Measurements from ENCODE around the gene ZDBF2.
"Not testable (repeated sequence)": the region's sequence is repeated elsewhere in the genome, so short reads cannot be mapped to it uniquely, and the experiment has no call there.

ZDBF2 gene

GRCh38 chr2:206324869-206325268 lies 50.4 kb downstream of the ZDBF2 start:
- DNase-seq, result no peak

GRCh38 chr2:206328974-206329373 lies 54.5 kb downstream of the ZDBF2 start:
- DNase-seq, result no peak

- DNase-seq, result no peak
Measured at GRCh38 chr2:206336861-206337260, 62.4 kb downstream of the ZDBF2 start.

GRCh38 chr2:206337956-206338355 lies 63.5 kb downstream of the ZDBF2 start:
- DNase-seq, result no peak

GRCh38 chr2:206341396-206341795 lies 66.9 kb downstream of the ZDBF2 start:
- DNase-seq, result no peak

- DNase-seq, result no peak
Measured at GRCh38 chr2:206343144-206343543, 68.7 kb downstream of the ZDBF2 start.

- DNase-seq, result no peak
Measured at GRCh38 chr2:206343816-206344215, 69.4 kb downstream of the ZDBF2 start.

- no peak for DNase-seq
Measured at GRCh38 chr2:206345606-206346005, 71.1 kb downstream of the ZDBF2 start.

- DNase-seq, result no peak
Measured at GRCh38 chr2:206349375-206349774, 74.9 kb downstream of the ZDBF2 start.

GRCh38 chr2:206352571-206352970 lies 78.1 kb downstream of the ZDBF2 start:
- no peak for DNase-seq

- DNase-seq, result peak; percentile 17
Measured at GRCh38 chr2:206353685-206354084, 79.2 kb downstream of the ZDBF2 start.

GRCh38 chr2:206354129-206354528 lies 79.7 kb downstream of the ZDBF2 start:
- no peak for DNase-seq

GRCh38 chr2:206356840-206357239 lies 82.4 kb downstream of the ZDBF2 start:
- DNase-seq, result not testable (repeated sequence)

- not testable (repeated sequence) for DNase-seq
Measured at GRCh38 chr2:206360840-206361239, 86.4 kb downstream of the ZDBF2 start.

GRCh38 chr2:206361407-206362045 lies 87.1 kb downstream of the ZDBF2 start:
- DNase-seq, result peak; percentile 4
